ENCODE results near the gene CD2.

CD2 gene

GRCh38 chr1:116769561-116769977, 15.3 kb downstream of the CD2 start:
- no peak for DNase-seq (ENCODE audit: extremely low read depth, low read depth)
- TF ChIP-seq CTCF (IDR thresholded peaks at IDR 0.05; ENCODE audit: low read depth, low read length) = no peak

- no peak for TF ChIP-seq CTCF (IDR thresholded peaks at IDR 0.05; ENCODE audit: low read depth, low read length)
- no peak for DNase-seq (ENCODE audit: extremely low read depth, low read depth)
These were observed 15.8 kb downstream of the CD2 start for GRCh38 chr1:116769994-116770393.

GRCh38 chr1:116770625-116771024, 16.4 kb downstream of the CD2 start:
- TF ChIP-seq CTCF (IDR thresholded peaks at IDR 0.05; ENCODE audit: low read depth, low read length) = no peak
- DNase-seq (ENCODE audit: extremely low read depth, low read depth) = no peak

- TF ChIP-seq CTCF (IDR thresholded peaks at IDR 0.05; ENCODE audit: low read depth, low read length) = no peak
- DNase-seq (ENCODE audit: extremely low read depth, low read depth) = no peak
These were observed 17.9 kb downstream of the CD2 start for GRCh38 chr1:116771997-116772647.

GRCh38 chr1:116772648-116773045, 18.4 kb downstream of the CD2 start:
- DNase-seq (ENCODE audit: extremely low read depth, low read depth) = no peak

GRCh38 chr1:116775116-116775752, 21.0 kb downstream of the CD2 start:
- DNase-seq (ENCODE audit: extremely low read depth, low read depth) = no peak
- no peak for TF ChIP-seq CTCF (IDR thresholded peaks at IDR 0.05; ENCODE audit: low read depth, low read length)

More at GRCh38 chr1:116772648-116773045, 18.4 kb downstream of the CD2 start:
- no peak for TF ChIP-seq CTCF (IDR thresholded peaks at IDR 0.05; ENCODE audit: low read depth, low read length)

Data from AG09319 (cell line).